GM12892 (cell line): ENCODE measurements around the gene HSFX2.
"Not testable (repeated sequence)": the region's sequence is repeated elsewhere in the genome, so short reads cannot be mapped to it uniquely, and the experiment has no call there.

Source experiments
- POLR2A ChIP-seq: IDR thresholded peaks from 2 replicates; pipeline ENCODE4 v1.6.1; 2011; ENCODE audit warnings: low read depth, low read length, control low read depth
- POLR2AphosphoS5 ChIP-seq: IDR thresholded peaks from 2 replicates; pipeline ENCODE4 v1.6.1; 2011; ENCODE audit warnings: low read depth, low read length, control low read depth

GRCh38 chrX:149550454-149550853 lies 44.7 kb downstream of the HSFX2 start:
- not testable (repeated sequence) for TF ChIP-seq POLR2A, POLR2AphosphoS5
